Testis (tissue), 3 donors: Measurements from ENCODE around the gene FAM83C. TPM values are rescaled to one million over a fixed set of nuclear protein-coding genes. Genes with fewer than 3 reads are reported as not detected.

ENCODE experiments used
- DNase-seq: peaks from one replicate; pipeline ENCODE4 v3.0.0-alpha.2; 2019
- H3K27ac ChIP-seq, 2 donors: fragments of 200-600 bp; sonication (generic); one replicate each; pipeline ENCODE4 v1.5.1; 2019
- H3K27me3 ChIP-seq: fragments of 200-600 bp; sonication (generic); one replicate; pipeline ENCODE4 v1.5.1; 2019
- H3K36me3 ChIP-seq: fragments of 200-600 bp; sonication (generic); one replicate; pipeline ENCODE4 v1.5.1; 2017; ENCODE audit warnings: low read depth; ENCODE audit errors: missing control alignments
- H3K4me1 ChIP-seq: fragments of 200-600 bp; sonication (generic); one replicate; pipeline ENCODE4 v1.5.1; 2019
- H3K4me3 ChIP-seq, 2 donors: fragments of 200-600 bp; sonication (generic); one replicate each; pipeline ENCODE4 v1.5.1; 2017 to 2019
- H3K9me3 ChIP-seq: fragments of 200-600 bp; sonication (generic); one replicate; pipeline ENCODE4 v1.5.1; 2017
- CTCF ChIP-seq, 3 experiments: fragments of 450-650 bp in 2 of 3; fragments of 200-600 bp in 1 of 3; sonication (generic) in 1 of 3; IDR thresholded peaks; one replicate each; pipeline ENCODE4 v1.5.1; 2016 to 2019; ENCODE audit warnings: antibody characterized with exemption in 3 of 3, mild to moderate bottlenecking in 2 of 3, moderate library complexity in 1 of 3
- POLR2A ChIP-seq: fragments of 450-650 bp; IDR thresholded peaks from one replicate; pipeline ENCODE4 v1.6.1; 2017; ENCODE audit warnings: antibody characterized with exemption, mild to moderate bottlenecking, moderate library complexity
- WGBS, 2 donors: methylation state at CpG; one replicate each; pipeline ENCODE4 v1.1.5; 2018; 5-methylcytosine and 5-hydroxymethylcytosine counted together
- intact Hi-C: fragments of 100-400 bp; cut with DNase I; formaldehyde crosslinking; loops from one replicate; pipeline ENCODE4 v1.15.1; 2023; ENCODE audit warnings: low total_unique reads
- polyA plus RNA-seq: library from polyadenylated mRNA; stranded (reverse); fragments of 350-450 nt; fragmentation: Illumina TruSeq; extraction: RNeasy Lipid Tissue Mini Kit (QIAGEN cat#74804); gene quantifications from one replicate; pipeline ENCODE4 v1.2.3, GENCODE V29; 2014; ENCODE audit warnings: low read depth, low replicate concordance; ENCODE audit not compliant: insufficient read depth
- total RNA-seq, 2 donors: library from RNA; depleted of rRNA; stranded (reverse); fragments of >200 nt; gene quantifications; one replicate each; pipeline ENCODE4 v1.2.3, GENCODE V29; 2016

The FAM83C gene
- total and polyA plus RNA-seq, 3 donors from 2014 or later, result 0.39 to 0.96 (median 0.43) TPM

GRCh38 chr20:35285806-35286076, 6.5 kb downstream of the FAM83C start:
- TF ChIP-seq CTCF (IDR thresholded peaks at IDR 0.05) (no peak), POLR2A (no peak)
- WGBS, 2 donors, result 62 to 76% methylated on average over 5 of the region's 5 CpGs
- intact Hi-C loops, result no loop called here
- H3K4me1 ChIP-seq, result peaks cover 7% of the 10 kb centered on the region
- no peaks in the 10 kb centered on the region for H3K9me3 ChIP-seq
- H3K27ac ChIP-seq, result no peak overlapping the region
- H3K27me3 ChIP-seq, result no peaks in the 10 kb centered on the region
- H3K4me3 ChIP-seq, result no peak overlapping the region
- DNase-seq, result no peak
- H3K36me3 ChIP-seq, result no peaks in the 10 kb centered on the region

- no peak for DNase-seq
- 26 to 34% methylated on average over 17 to 19 of the region's 19 CpGs for WGBS, 2 donors
- TF ChIP-seq CTCF (IDR thresholded peaks at IDR 0.05), result no peak
- TF ChIP-seq POLR2A, result no peak
- H3K4me1 ChIP-seq, result peaks cover 7% of the 10 kb centered on the region
- intact Hi-C loops, result no loop called here
- no peaks in the 10 kb centered on the region for H3K27me3 ChIP-seq
- peak overlapping the region; percentile 87 to 95 for H3K4me3 ChIP-seq
- peak overlapping the region; percentile 77 to 91 for H3K27ac ChIP-seq
- H3K9me3 ChIP-seq, result no peaks in the 10 kb centered on the region
- H3K36me3 ChIP-seq, result no peaks in the 10 kb centered on the region
Observed at GRCh38 chr20:35284992-35285805, 7.0 kb downstream of the FAM83C start.

- 0 to 1% methylated on average over 25 to 58 of the region's 61 CpGs for WGBS, 2 donors
Observed at GRCh38 chr20:35284267-35284991, 7.8 kb downstream of the FAM83C start, which contains the start of gene EIF6. EIF6 (minus strand) TSS chr20:35284772; CDS start chr20:35284487, 285 bp downstream.

GRCh38 chr20:35283441-35284266, 8.6 kb downstream of the FAM83C start:
- H3K4me1 ChIP-seq, result peaks cover 7% of the 10 kb centered on the region
- H3K4me3 ChIP-seq, result peak overlapping the region; percentile 87 to 95
- 15 to 19% methylated on average over 13 to 24 of the region's 24 CpGs for WGBS, 2 donors
- intact Hi-C loops, result no loop called here
- H3K9me3 ChIP-seq, result no peaks in the 10 kb centered on the region
- no peaks in the 10 kb centered on the region for H3K36me3 ChIP-seq
- H3K27ac ChIP-seq, result peak overlapping the region; percentile 77 to 91
- no peaks in the 10 kb centered on the region for H3K27me3 ChIP-seq
- no peak for DNase-seq
- TF ChIP-seq POLR2A (no peak), CTCF (IDR thresholded peaks at IDR 0.05) (no peak)

More at GRCh38 chr20:35284267-35284991, 7.8 kb downstream of the FAM83C start, which contains the start of gene EIF6:
- intact Hi-C loops, result no loop called here
- Histone ChIP-seq H3K4me1 (peaks cover 7% of the 10 kb centered on the region), H3K27me3 (no peaks in the 10 kb centered on the region), H3K36me3 (no peaks in the 10 kb centered on the region), H3K9me3 (no peaks in the 10 kb centered on the region), H3K4me3 (peak within 1 kb of the TSS; percentile 87 to 95), H3K27ac (peak within 1 kb of the TSS; percentile 77 to 91)
- TF ChIP-seq CTCF (IDR thresholded peaks at IDR 0.05) (no peak), POLR2A (no peak)
- peak; percentile 93 for DNase-seq
